ENCODE data around the gene TMEM117.
"Not testable (repeated sequence)": the region's sequence is repeated elsewhere in the genome, so short reads cannot be mapped to it uniquely, and the experiment has no call there.

Gene TMEM117

DNA sequence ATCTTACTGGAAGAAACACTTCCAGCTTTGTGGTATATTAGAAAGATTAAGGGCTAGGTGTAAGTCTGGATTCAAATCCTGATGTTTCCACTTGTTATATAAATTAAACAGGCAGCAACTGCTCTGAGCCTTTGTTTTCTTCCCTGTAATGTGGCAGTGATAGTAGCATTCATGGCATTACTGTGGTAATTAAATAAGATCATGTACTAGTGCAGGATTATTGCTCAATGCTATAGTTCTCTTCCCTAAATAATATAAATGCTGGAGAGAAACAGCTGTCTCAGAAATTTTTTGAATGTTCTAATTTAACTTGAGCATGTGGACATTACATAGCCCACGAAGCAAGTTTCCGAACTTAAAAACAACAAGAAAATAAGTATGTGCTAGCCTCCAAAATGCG, 5.4 kb downstream of the TMEM117 start:
- DNase-seq = no peak

DNA sequence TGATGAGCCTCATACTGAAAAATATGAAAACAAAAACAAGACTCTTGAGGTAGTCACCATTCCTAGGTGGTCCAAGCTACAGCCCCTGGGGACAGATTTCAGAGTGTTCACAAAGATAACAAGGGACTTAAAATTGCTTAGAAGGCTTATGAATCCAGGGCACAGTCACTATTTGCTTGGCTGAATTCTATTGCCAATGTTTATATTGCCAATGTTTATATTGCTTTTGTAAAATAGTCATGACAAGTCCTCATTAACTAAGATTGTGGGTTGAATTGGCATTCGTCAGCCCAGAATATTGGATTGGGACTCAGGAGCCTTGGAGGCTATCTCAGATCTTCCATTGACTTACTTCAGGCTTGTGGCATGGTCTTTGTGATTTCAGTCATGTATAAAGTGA, 6.4 kb downstream of the TMEM117 start:
- no peak for DNase-seq

- DNase-seq = not testable (repeated sequence)
Measured at GRCh38 chr12:43847425-43848225, 11.7 kb downstream of the TMEM117 start.

DNA sequence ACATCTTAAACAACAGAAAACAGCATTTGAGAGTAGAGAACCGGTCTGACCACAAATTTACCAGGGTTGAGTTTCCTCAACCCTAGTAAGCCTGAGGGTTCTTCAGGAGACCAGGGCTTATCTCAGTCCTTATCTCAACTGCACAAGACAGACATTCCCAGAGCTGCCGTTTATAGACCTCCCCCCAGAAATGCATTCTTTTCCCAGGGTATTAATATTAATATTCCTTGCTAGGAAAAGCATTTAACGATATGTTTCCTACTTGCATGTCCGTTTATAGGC, 12.3 kb downstream of the TMEM117 start:
- DNase-seq = no peak

- DNase-seq = no peak
Measured at GRCh38 chr12:43848786-43849185, 12.9 kb downstream of the TMEM117 start.

GRCh38 chr12:43852744-43853143, 16.9 kb downstream of the TMEM117 start:
- no peak for DNase-seq

DNA sequence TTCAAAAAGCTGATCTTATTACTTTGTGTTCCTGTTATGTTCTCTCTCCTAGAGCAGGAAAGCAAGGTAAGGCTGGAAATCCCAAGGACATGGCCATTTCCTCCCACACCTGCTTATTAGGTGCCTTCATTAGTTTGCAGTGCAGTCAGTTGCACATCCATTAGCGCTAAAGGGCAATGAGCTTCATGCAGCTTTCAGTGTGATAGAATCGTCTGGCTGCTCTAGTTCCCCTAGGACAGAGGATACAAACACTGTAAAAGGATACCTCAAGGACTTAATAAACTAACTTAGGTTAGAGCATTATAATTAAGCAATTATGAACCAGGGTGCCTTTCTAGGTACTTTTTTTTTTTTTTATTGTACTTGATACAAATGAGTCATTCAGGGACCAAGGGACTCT, 21.1 kb downstream of the TMEM117 start:
- no peak for DNase-seq

- DNase-seq = no peak
Measured at GRCh38 chr12:43858096-43858495, 22.2 kb downstream of the TMEM117 start.

DNA sequence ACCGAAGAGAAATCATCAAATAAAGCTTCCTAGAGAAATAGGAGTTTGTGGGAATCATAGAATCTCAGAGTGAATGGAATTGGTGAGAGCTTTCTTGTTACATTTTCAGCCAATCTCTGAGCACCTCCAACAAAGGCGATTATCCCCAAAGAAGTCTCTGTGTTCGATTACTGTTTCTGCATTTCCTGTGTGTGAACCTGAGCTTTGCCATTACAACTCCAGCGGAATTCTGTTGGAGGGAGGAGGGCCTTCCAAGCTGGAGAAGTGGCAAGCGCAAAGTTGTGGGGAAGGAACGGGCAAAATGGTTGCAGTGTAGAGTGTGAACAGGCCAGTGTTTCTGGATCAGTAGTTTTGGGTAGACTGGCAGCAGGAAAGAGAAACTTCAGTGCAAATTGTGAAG, 23.1 kb downstream of the TMEM117 start:
- no peak for DNase-seq

- no peak for DNase-seq
Measured at GRCh38 chr12:43861015-43861839, 25.3 kb downstream of the TMEM117 start.

GRCh38 chr12:43861840-43862150, 25.9 kb downstream of the TMEM117 start:
- DNase-seq = no peak

DNA sequence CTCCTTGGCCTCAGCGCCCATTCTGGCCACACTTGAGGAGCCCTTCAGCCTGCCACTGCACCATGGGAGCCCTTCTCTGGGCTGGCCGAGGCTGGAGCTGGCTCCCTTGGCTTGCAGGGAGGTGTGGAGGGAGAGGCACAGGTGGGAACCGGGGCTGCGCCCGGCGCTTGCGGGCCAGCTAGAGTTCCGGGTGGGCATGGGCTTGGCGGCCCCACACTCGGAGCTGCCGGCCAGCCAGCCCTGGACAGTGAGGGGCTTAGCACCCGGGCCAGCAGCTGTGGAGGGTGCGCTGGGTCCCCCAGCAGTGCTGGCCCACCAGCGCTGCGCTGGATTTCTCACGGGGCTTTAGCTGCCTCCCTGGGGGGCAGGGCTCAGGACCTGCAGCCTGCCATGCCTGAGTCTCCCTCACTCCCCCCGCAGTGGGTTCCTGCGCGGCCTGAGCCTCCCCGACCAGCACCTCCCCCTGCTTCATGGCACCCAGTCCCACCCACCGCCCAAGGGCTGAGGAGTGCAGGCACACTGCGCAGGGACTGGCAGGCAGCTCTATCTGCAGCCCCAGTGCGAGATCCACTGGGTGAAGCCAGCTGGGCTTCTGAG, 28.0 kb downstream of the TMEM117 start:
- no peak for DNase-seq

DNA sequence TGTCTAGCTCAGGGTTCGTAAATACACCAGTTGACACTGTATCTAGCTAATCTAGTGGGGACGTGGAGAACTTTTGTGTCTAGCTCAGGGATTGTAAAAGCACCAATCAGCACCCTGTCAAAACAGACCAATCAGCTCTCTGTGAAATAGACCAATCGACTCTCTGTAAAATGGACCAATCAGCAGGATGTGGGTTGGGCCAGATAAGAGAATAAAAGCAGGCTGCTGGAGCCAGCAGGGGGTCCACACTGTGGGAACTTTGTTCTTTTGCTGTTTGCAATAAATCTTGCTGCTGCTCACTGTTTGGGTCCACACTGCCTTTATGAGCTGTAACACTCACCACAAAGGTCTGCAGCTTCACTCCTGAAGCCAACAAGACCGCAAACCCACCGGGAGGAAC, 28.7 kb downstream of the TMEM117 start:
- not testable (repeated sequence) for DNase-seq

DNA sequence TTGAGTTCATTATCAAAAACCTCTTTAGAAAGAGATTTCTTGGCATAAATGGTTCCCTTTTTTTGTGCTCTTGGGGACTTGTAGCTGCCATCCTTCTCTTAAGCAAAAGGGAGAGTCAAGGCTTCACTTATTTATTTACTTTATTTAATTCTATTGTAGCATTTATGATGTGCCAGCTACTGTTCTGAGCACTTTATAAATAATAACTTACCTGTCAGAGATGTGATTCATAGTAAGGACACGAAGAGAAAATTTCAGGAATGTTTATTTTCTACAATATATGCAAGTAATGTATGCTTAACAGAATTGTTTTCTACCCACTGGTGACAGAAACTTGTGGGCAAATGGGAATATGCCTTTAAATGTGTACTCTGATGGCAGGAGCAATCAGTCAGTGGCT, 33.3 kb downstream of the TMEM117 start:
- DNase-seq = no peak

- DNase-seq = not testable (repeated sequence)
Measured at GRCh38 chr12:43869765-43870164, 33.9 kb downstream of the TMEM117 start.

- not testable (repeated sequence) for DNase-seq
Measured at GRCh38 chr12:43871258-43871657, 35.4 kb downstream of the TMEM117 start.

DNA sequence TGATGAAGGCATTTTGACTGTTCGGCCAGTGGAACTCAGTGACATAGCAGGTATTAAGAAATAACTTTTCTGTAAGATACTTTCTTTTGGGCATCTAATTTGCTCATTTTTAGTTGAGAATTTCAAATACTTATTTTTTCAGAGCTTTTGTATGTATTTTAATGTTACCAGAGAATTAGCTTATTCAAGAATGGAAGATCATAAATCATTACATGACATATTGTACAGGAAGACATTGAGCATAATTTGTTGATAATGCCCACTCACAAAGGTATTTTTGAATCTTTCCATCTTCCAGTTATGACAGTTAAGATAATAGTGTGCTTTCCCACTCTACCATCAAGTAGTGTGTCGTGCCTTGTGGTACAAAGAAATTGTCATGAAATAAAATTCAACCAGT, 36.5 kb downstream of the TMEM117 start:
- DNase-seq = no peak

- DNase-seq = no peak
Measured at GRCh38 chr12:43878050-43878449, 42.2 kb downstream of the TMEM117 start.

DNA sequence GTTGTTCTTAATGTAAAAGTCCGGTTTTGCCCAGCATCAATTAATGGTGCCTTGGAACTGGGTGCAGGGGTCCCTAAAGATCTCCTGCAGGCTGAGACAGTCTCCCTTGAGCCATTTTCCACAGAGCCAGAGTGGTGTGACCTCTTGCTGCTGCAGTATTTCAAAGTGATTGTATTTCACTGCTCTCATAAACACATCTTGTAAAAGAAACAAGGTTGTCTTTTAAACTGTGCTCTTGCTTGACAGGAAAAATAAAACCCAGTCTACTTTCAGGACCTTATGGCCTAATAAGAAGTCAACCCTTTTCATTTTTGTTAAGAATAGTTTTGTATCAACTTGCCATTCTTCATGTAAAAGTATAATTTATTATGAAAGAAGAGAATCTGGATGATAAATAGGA, 44.7 kb downstream of the TMEM117 start:
- DNase-seq = no peak

DNA sequence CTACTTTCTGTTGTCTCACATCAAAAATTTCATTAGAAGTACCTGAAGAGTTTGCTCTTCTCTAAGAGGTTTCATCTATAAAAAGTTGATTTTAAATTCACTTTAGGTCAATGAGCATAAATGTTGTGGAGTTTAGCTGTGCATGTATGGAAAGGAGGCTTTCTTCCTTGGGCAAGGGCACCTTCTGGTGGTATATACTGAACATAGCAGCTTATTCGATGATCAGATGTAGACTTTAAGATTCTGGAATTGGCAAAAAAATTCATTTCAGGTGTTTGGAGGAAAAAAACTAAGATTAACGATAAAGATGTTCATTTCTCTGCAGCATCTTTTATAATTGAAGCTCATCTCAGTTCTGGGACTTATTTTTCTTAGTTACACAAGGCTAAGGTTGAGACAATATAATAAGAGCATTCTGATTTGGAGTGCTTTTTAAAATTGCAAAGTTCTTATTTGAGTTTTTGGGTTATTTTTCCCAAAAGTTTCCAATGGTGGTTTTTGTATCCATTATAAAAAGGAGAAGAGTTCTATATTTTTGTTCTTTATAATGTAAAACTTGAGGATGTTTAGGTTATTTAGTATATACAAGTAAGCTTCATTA, 46.8 kb downstream of the TMEM117 start:
- DNase-seq = peak; percentile 36 to 49

DNA sequence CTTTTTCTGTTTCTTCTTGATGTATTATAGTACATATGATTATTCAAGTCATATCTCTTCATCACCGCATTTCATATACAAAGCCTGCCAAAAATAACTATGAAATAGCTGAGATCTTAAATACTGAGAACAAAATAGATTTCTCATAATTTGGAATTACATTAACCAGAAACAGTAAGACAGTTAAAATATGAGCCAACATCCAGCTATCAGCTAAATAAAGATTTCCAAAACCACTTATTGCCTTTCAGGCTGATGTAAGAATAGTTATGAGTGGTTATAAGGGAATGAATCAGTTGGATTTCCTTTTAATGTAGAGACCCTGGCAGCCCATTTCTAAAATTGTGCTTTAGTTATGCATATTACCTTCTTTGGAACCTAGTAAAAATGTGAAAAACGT, 47.4 kb downstream of the TMEM117 start:
- no peak for DNase-seq

DNA sequence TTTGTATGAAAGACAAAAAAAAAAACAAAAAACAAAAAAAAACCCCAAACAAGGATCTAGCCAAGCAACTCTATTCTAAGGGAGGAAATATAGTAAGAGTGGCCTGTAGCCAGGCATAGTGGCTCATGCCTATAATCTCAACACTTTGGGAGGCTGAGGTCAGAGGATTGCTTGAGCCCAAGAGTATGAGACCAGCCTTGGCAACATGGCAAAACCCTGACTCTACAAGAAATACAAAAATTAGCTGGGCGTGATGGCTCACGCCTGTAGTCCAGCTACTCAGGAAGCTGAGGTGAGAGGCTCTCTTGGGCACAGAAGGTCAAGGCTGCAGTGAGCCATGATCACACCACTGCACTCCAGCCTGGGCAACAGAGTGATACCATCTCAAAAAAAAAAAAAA, 47.9 kb downstream of the TMEM117 start:
- DNase-seq = no peak

GRCh38 chr12:43884683-43885410, 49.0 kb downstream of the TMEM117 start:
- DNase-seq = no peak
